ENCODE results near the gene NFX1. TPM values are rescaled to one million over a fixed set of nuclear protein-coding genes. Genes with fewer than 3 reads are reported as not detected.

The NFX1 gene
- polyA plus RNA-seq, 1 donor (not counting 4 experiments of a cell fraction or from before 2014, with no cell fraction given), result 28.1 TPM

- FAIRE-seq, result no peak
- H3K4me1 ChIP-seq (ENCODE audit: control insufficient read depth, extremely low read depth, insufficient read depth, low read length), result peaks cover 2% of the 10 kb centered on the region
- no peaks in the 10 kb centered on the region for H4K20me1 ChIP-seq (ENCODE audit: control insufficient read depth, extremely low read depth, insufficient read depth, low read length)
- H3K27me3 ChIP-seq (ENCODE audit: control insufficient read depth, extremely low read depth, insufficient read depth, low read length), result no peaks in the 10 kb centered on the region
- peaks cover 13 to 18% of the 10 kb centered on the region in 2 experiments for H3K36me3 ChIP-seq (ENCODE audit: control insufficient read depth in 2 of 2, extremely low read depth in 1 of 2, insufficient read depth in 2 of 2, low read length in 2 of 2)
- no peak overlapping the region for H3K4me2 ChIP-seq (ENCODE audit: control insufficient read depth, extremely low read depth, insufficient read depth, low read depth, low read length)
- no peaks in the 10 kb centered on the region for H3K9me1 ChIP-seq (ENCODE audit: control insufficient read depth, extremely low read depth, insufficient read depth, low read length)
- no peak for TF ChIP-seq CTCF (optimal IDR thresholded peaks at IDR 0.05 in 1 of 3, IDR thresholded peaks at IDR 0.05 in 1 of 3, conservative IDR thresholded peaks at IDR 0.05 in 1 of 3; ENCODE audit: extremely low read depth in 1 of 3, insufficient read depth in 2 of 3, low read length in 3 of 3)
- H3K4me3 ChIP-seq (ENCODE audit: control insufficient read depth in 2 of 3, extremely low read depth in 1 of 3, insufficient read depth in 2 of 3, low read depth in 1 of 3, low read length in 3 of 3), result no peak overlapping the region
- no peak overlapping the region for H3K27ac ChIP-seq (ENCODE audit: control insufficient read depth, insufficient read depth, low read length)
- no peak overlapping the region for H2AFZ ChIP-seq (ENCODE audit: control insufficient read depth, low read length)
- H3K9me3 ChIP-seq (ENCODE audit: control insufficient read depth, low read depth, low read length), result no peaks in the 10 kb centered on the region
- DNase-seq (ENCODE audit: low read depth, low spot score), result no peak
- no peaks in the 10 kb centered on the region for H3K79me2 ChIP-seq (ENCODE audit: control insufficient read depth, insufficient read depth, low read length)
- dilution Hi-C loops (cut with MboI; ENCODE audit: extremely low pct_ligation_motif_present, low sequenced_read_pairs), result no loop called here
- H3K9ac ChIP-seq (ENCODE audit: control insufficient read depth, extremely low read depth, insufficient read depth, low read length), result no peak overlapping the region
Measured at GRCh38 chr9:33346564-33346963, 56.2 kb downstream of the NFX1 start.

GRCh38 chr9:33348998-33349397, 58.7 kb downstream of the NFX1 start:
- no peak overlapping the region for H2AFZ ChIP-seq (ENCODE audit: control insufficient read depth, low read length)
- peaks cover 3% of the 10 kb centered on the region for H3K4me1 ChIP-seq (ENCODE audit: control insufficient read depth, extremely low read depth, insufficient read depth, low read length)
- dilution Hi-C loops (cut with MboI; ENCODE audit: extremely low pct_ligation_motif_present, low sequenced_read_pairs), result no loop called here
- no peak for DNase-seq (ENCODE audit: low read depth, low spot score)
- H3K36me3 ChIP-seq (ENCODE audit: control insufficient read depth in 2 of 2, extremely low read depth in 1 of 2, insufficient read depth in 2 of 2, low read length in 2 of 2), result peaks cover 9 to 16% of the 10 kb centered on the region in 2 experiments
- H3K9ac ChIP-seq (ENCODE audit: control insufficient read depth, extremely low read depth, insufficient read depth, low read length), result no peak overlapping the region
- no peak overlapping the region for H3K4me2 ChIP-seq (ENCODE audit: control insufficient read depth, extremely low read depth, insufficient read depth, low read depth, low read length)
- H3K79me2 ChIP-seq (ENCODE audit: control insufficient read depth, insufficient read depth, low read length), result no peaks in the 10 kb centered on the region
- no peak overlapping the region for H3K4me3 ChIP-seq (ENCODE audit: control insufficient read depth in 2 of 3, extremely low read depth in 1 of 3, insufficient read depth in 2 of 3, low read depth in 1 of 3, low read length in 3 of 3)
- H3K27ac ChIP-seq (ENCODE audit: control insufficient read depth, insufficient read depth, low read length), result no peak overlapping the region
- H4K20me1 ChIP-seq (ENCODE audit: control insufficient read depth, extremely low read depth, insufficient read depth, low read length), result no peaks in the 10 kb centered on the region
- no peak for TF ChIP-seq EZH2 (IDR thresholded peaks at IDR 0.05; ENCODE audit: low read length)
- no peak for TF ChIP-seq CTCF (optimal IDR thresholded peaks at IDR 0.05 in 1 of 3, IDR thresholded peaks at IDR 0.05 in 1 of 3, conservative IDR thresholded peaks at IDR 0.05 in 1 of 3; ENCODE audit: extremely low read depth in 1 of 3, insufficient read depth in 2 of 3, low read length in 3 of 3)
- no peak for FAIRE-seq
- H3K27me3 ChIP-seq (ENCODE audit: control insufficient read depth, extremely low read depth, insufficient read depth, low read length), result no peaks in the 10 kb centered on the region
- H3K9me1 ChIP-seq (ENCODE audit: control insufficient read depth, extremely low read depth, insufficient read depth, low read length), result no peaks in the 10 kb centered on the region
- H3K9me3 ChIP-seq (ENCODE audit: control insufficient read depth, low read depth, low read length), result no peaks in the 10 kb centered on the region

Measured in keratinocyte (primary cell).